OCI-LY7 (cell line): Measurements from ENCODE around the gene RAB20. TPM values are rescaled to one million over a fixed set of nuclear protein-coding genes. Genes with fewer than 3 reads are reported as not detected.

ENCODE experiments used
- BruUV-seq: library from RNA; stranded (reverse); fragments of 400-500 nt; replicated peaks from 2 replicates; lab custom pipeline; 2021; lab: Mats Ljungman, UMichigan
- CTCF ChIA-PET: fragments of 300-600 bp; sonication (Branson Sonifier 250); formaldehyde crosslinking; loops from one replicate; lab custom pipeline; 2022; ENCODE audit warnings: antibody characterized with exemption; ENCODE audit not compliant: unreplicated experiment; lab: Charles Lee
- POLR2A ChIA-PET: fragments of 300-600 bp; sonication (Branson Sonifier 250); formaldehyde crosslinking; loops from one replicate; lab custom pipeline; 2022; ENCODE audit warnings: antibody characterized with exemption; lab: Charles Lee
- DNase-seq: peaks from one replicate; pipeline ENCODE4 v3.0.0-alpha.2; 2015; ENCODE audit warnings: low spot score
- H2AFZ ChIP-seq: fragments of 200-600 bp; sonication (generic), shearing (Covaris generic); 2 replicates; pipeline ENCODE4 v1.6.1; 2014; ENCODE audit warnings: mild to moderate bottlenecking, antibody characterized with exemption, low read length, moderate library complexity
- H3K27ac ChIP-seq: fragments of 200-600 bp; sonication (generic); 2 replicates; pipeline ENCODE4 v1.5.1; 2014; ENCODE audit warnings: mixed run types, low read depth, mild to moderate bottlenecking, moderate library complexity, low read length, inconsistent platforms; ENCODE audit not compliant: poor library complexity, severe bottlenecking
- H3K36me3 ChIP-seq: fragments of 200-600 bp; sonication (generic); 2 replicates; pipeline ENCODE4 v1.6.1; 2014; ENCODE audit warnings: mild to moderate bottlenecking, antibody characterized with exemption, low read length, moderate library complexity, mixed read lengths; ENCODE audit not compliant: insufficient read depth
- H3K4me1 ChIP-seq: fragments of 200-600 bp; sonication (generic); 2 replicates; pipeline ENCODE4 v1.5.1; 2014; ENCODE audit warnings: mild to moderate bottlenecking, low read length; ENCODE audit not compliant: insufficient read depth, poor library complexity, severe bottlenecking
- H3K4me2 ChIP-seq: fragments of 200-600 bp; sonication (generic); 2 replicates; pipeline ENCODE4 v1.6.1; 2014; ENCODE audit warnings: mild to moderate bottlenecking, low read length
- H3K4me3 ChIP-seq: fragments of 200-600 bp; sonication (generic); 2 replicates; pipeline ENCODE4 v1.5.1; 2014; ENCODE audit warnings: mild to moderate bottlenecking, low read depth, low read length; ENCODE audit not compliant: poor library complexity, severe bottlenecking
- H3K79me2 ChIP-seq: fragments of 200-600 bp; sonication (generic); 2 replicates; pipeline ENCODE4 v1.6.1; 2016; ENCODE audit warnings: low read depth, mild to moderate bottlenecking, low read length, moderate library complexity, mixed read lengths; ENCODE audit not compliant: insufficient read depth
- H3K9me2 ChIP-seq: fragments of 200-600 bp; sonication (generic); 2 replicates; pipeline ENCODE4 v1.6.1; 2016; ENCODE audit warnings: mild to moderate bottlenecking, low read length, mixed read lengths; ENCODE audit not compliant: insufficient read depth
- H3K9me3 ChIP-seq: fragments of 200-600 bp; sonication (generic); 2 replicates; pipeline ENCODE4 v1.6.1; 2014; ENCODE audit warnings: mild to moderate bottlenecking, mixed run types, low read length, mixed read lengths
- H4K20me1 ChIP-seq: fragments of 200-600 bp; sonication (generic); 2 replicates; pipeline ENCODE4 v1.6.1; 2014; ENCODE audit warnings: mild to moderate bottlenecking, antibody characterized with exemption, low read length, moderate library complexity, mixed read lengths; ENCODE audit not compliant: insufficient read depth
- CTCF ChIP-seq: fragments of 200-600 bp; sonication (generic); conservative IDR thresholded peaks from 2 replicates; pipeline ENCODE4 v1.5.1; 2014; ENCODE audit warnings: mild to moderate bottlenecking, antibody characterized with exemption, low read length, moderate library complexity, mixed read lengths
- EZH2phosphoT487 ChIP-seq: fragments of 200-600 bp; sonication (generic); IDR thresholded peaks from 2 replicates; pipeline ENCODE4 v1.6.1; 2018; ENCODE audit warnings: low read depth, borderline replicate concordance, mild to moderate bottlenecking, mixed run types, antibody characterized with exemption, low read length, moderate library complexity, mixed read lengths
- intact Hi-C: fragments of 100-400 bp; cut with micrococcal nuclease; formaldehyde crosslinking; loops from one replicate; pipeline ENCODE4 v1.10.0; 2022; ENCODE audit not compliant: unreplicated experiment
- total RNA-seq, 2 experiments: library from RNA; depleted of rRNA in 1 of 2; stranded (reverse); fragments of >200 nt in 1 of 2; shearing (Covaris generic) in 1 of 2; gene quantifications; 2 replicates each; pipeline ENCODE4 v1.2.3, GENCODE V29; 2014 to 2022

The RAB20 gene
- total RNA-seq, 2 experiments from 2014 or later: not detected

- Histone ChIP-seq H3K36me3 (no peaks in the 10 kb centered on the region), H3K4me1 (no peaks in the 10 kb centered on the region), H3K9me2 (no peaks in the 10 kb centered on the region), H3K4me3 (no peak overlapping the region), H4K20me1 (no peaks in the 10 kb centered on the region), H3K4me2 (no peak overlapping the region), H3K9me3 (no peaks in the 10 kb centered on the region), H3K27ac (no peak overlapping the region), H3K79me2 (no peaks in the 10 kb centered on the region), H2AFZ (no peak overlapping the region)
- ChIA-PET CTCF (no interaction called here), POLR2A (no interaction called here)
- BruUV-seq: no TSS peak
- DNase-seq: no peak
- intact Hi-C loops: no loop called here
- no peak for TF ChIP-seq EZH2phosphoT487
- TF ChIP-seq CTCF: no peak
Measured at GRCh38 chr13:110507678-110508381, 53.7 kb downstream of the RAB20 start.

GRCh38 chr13:110506859-110507566 is 54.5 kb downstream of the RAB20 start:
- no peak overlapping the region for H2AFZ ChIP-seq
- H3K4me2 ChIP-seq: no peak overlapping the region
- POLR2A ChIA-PET: no interaction called here

More at GRCh38 chr13:110506859-110507566, 54.5 kb downstream of the RAB20 start:
- Histone ChIP-seq H3K9me2 (no peaks in the 10 kb centered on the region), H3K27ac (no peak overlapping the region), H3K4me3 (no peak overlapping the region), H3K79me2 (no peaks in the 10 kb centered on the region), H4K20me1 (no peaks in the 10 kb centered on the region), H3K4me1 (no peaks in the 10 kb centered on the region), H3K36me3 (no peaks in the 10 kb centered on the region), H3K9me3 (no peaks in the 10 kb centered on the region)
- intact Hi-C loops: no loop called here
- TF ChIP-seq EZH2phosphoT487 (no peak), CTCF (no peak)
- CTCF ChIA-PET: no interaction called here
- no TSS peak for BruUV-seq
- no peak for DNase-seq
